ENCODE data around the gene PDE1C.

Gene PDE1C

DNA sequence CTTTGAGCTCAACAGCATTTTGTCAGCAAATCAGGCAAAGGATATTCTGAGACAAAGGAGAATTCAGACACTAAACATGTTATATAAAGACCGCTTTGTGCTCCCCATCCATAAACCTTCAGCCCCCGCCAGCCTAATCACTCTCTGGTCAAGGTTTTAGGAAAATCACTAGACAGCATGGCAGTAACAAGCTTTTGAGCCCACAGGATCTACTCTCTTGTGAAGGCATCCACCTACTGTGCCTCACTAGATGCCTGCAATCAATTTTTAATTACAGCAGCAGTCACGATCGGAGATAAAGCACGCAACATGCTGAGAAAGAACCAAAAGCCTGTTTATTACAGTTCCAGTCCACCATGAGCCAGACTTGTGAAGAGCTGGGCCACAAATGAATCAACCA lies 19.1 kb downstream of the PDE1C start:
- TF ChIP-seq, protein P1, sequence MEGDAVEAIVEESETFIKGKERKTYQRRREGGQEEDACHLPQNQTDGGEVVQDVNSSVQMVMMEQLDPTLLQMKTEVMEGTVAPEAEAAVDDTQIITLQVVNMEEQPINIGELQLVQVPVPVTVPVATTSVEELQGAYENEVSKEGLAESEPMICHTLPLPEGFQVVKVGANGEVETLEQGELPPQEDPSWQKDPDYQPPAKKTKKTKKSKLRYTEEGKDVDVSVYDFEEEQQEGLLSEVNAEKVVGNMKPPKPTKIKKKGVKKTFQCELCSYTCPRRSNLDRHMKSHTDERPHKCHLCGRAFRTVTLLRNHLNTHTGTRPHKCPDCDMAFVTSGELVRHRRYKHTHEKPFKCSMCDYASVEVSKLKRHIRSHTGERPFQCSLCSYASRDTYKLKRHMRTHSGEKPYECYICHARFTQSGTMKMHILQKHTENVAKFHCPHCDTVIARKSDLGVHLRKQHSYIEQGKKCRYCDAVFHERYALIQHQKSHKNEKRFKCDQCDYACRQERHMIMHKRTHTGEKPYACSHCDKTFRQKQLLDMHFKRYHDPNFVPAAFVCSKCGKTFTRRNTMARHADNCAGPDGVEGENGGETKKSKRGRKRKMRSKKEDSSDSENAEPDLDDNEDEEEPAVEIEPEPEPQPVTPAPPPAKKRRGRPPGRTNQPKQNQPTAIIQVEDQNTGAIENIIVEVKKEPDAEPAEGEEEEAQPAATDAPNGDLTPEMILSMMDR (conservative IDR thresholded peaks at IDR 0.05; ENCODE audit: low read length), result no peak
- no peak for TF ChIP-seq EZH2phosphoT487 (IDR thresholded peaks at IDR 0.05; ENCODE audit: borderline replicate concordance)
- Histone ChIP-seq H3K4me3 (ENCODE audit: low read length, poor library complexity, severe bottlenecking) (no peak overlapping the region), H3F3A (ENCODE audit: low read depth) (no peaks in the 10 kb centered on the region), H3K36me3 (ENCODE audit: insufficient read depth, low read length) (no peaks in the 10 kb centered on the region), H3K4me2 (ENCODE audit: low read depth, low read length, poor library complexity, severe bottlenecking) (no peak overlapping the region), H3K27me3 (ENCODE audit: insufficient read depth, low read length, poor library complexity, severe bottlenecking) (no peaks in the 10 kb centered on the region), H2AFZ (ENCODE audit: low read length) (no peak overlapping the region), H3K9me3 (ENCODE audit: insufficient read depth, low read depth, low read length) (no peaks in the 10 kb centered on the region), H3K4me1 (ENCODE audit: insufficient read depth, low read length, poor library complexity, severe bottlenecking) (no peaks in the 10 kb centered on the region), H4K20me1 (ENCODE audit: insufficient read depth, low read length, poor library complexity, severe bottlenecking) (no peaks in the 10 kb centered on the region), H3K9ac (ENCODE audit: low read depth, low read length, poor library complexity, severe bottlenecking) (no peak overlapping the region), H3K79me2 (ENCODE audit: insufficient read depth, low read length) (no peaks in the 10 kb centered on the region), H3K9me2 (replicated peaks; ENCODE audit: low read depth, low read length) (no peaks in the 10 kb centered on the region)

DNA sequence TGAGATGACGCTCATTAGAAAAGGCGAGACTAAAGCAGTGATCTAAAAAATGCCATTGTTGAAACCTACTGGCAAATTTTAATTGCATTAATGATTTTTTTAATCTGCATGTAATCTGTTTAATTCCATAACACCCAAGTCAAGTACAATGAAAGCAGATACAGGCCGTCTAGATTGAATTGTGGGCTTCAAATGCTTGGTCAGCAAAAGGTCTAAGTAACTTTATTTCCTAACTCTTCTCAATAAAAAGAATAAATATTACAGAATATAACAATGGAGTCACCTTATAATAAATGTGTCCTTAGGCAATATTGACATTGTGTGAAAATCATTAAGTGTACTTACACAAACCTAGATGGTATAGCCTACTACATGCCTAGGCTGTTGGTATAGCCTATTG lies 20.6 kb downstream of the PDE1C start:
- no peaks in the 10 kb centered on the region for H3K79me2 ChIP-seq (ENCODE audit: insufficient read depth, low read length)
- H2AFZ ChIP-seq (ENCODE audit: low read length), result no peak overlapping the region
- no peak overlapping the region for H3K4me3 ChIP-seq (ENCODE audit: low read length, poor library complexity, severe bottlenecking)
- no peaks in the 10 kb centered on the region for H3K9me2 ChIP-seq (replicated peaks; ENCODE audit: low read depth, low read length)
- no peaks in the 10 kb centered on the region for H3K9me3 ChIP-seq (ENCODE audit: insufficient read depth, low read depth, low read length)
- H3K27me3 ChIP-seq (ENCODE audit: insufficient read depth, low read length, poor library complexity, severe bottlenecking), result no peaks in the 10 kb centered on the region
- H3K4me1 ChIP-seq (ENCODE audit: insufficient read depth, low read length, poor library complexity, severe bottlenecking), result no peaks in the 10 kb centered on the region
- TF ChIP-seq EZH2phosphoT487 (IDR thresholded peaks at IDR 0.05; ENCODE audit: borderline replicate concordance), result no peak
- TF ChIP-seq, protein P1 (conservative IDR thresholded peaks at IDR 0.05; ENCODE audit: low read length), result no peak
- no peak overlapping the region for H3K4me2 ChIP-seq (ENCODE audit: low read depth, low read length, poor library complexity, severe bottlenecking)
- H3K9ac ChIP-seq (ENCODE audit: low read depth, low read length, poor library complexity, severe bottlenecking), result no peak overlapping the region
- no peaks in the 10 kb centered on the region for H3K36me3 ChIP-seq (ENCODE audit: insufficient read depth, low read length)
- no peaks in the 10 kb centered on the region for H4K20me1 ChIP-seq (ENCODE audit: insufficient read depth, low read length, poor library complexity, severe bottlenecking)
- no peaks in the 10 kb centered on the region for H3F3A ChIP-seq (ENCODE audit: low read depth)

DNA sequence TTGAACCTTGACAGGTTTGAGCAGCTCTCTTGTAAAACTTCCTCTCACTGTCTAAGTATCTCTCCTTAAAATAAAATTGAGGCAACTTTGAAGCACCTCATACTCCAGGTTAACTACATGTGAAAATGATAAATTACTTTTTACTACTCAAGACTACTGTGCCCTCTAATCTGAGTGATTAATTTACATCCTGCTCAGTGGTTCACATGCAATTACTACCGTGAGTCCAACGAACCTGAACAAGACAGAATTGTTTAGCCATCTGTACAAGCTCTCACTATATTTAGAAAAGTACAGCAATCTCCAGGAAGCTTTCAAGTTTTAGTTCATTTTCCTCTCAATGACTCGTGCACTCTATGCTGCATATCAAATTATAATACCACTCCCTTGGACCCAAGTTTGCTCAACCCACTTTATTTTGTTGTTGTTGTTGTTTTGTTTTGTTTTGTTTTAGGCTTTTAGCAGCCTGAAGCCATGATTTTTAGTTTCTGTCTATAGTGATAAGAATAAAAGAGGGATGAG lies 21.2 kb downstream of the PDE1C start:
- Histone ChIP-seq H3K9ac (ENCODE audit: low read depth, low read length, poor library complexity, severe bottlenecking) (no peak overlapping the region), H4K20me1 (ENCODE audit: insufficient read depth, low read length, poor library complexity, severe bottlenecking) (no peaks in the 10 kb centered on the region), H3K9me2 (replicated peaks; ENCODE audit: low read depth, low read length) (no peaks in the 10 kb centered on the region), H3F3A (ENCODE audit: low read depth) (no peaks in the 10 kb centered on the region), H3K4me1 (ENCODE audit: insufficient read depth, low read length, poor library complexity, severe bottlenecking) (no peaks in the 10 kb centered on the region), H3K9me3 (ENCODE audit: insufficient read depth, low read depth, low read length) (no peaks in the 10 kb centered on the region), H2AFZ (ENCODE audit: low read length) (no peak overlapping the region), H3K4me3 (ENCODE audit: low read length, poor library complexity, severe bottlenecking) (no peak overlapping the region), H3K27me3 (ENCODE audit: insufficient read depth, low read length, poor library complexity, severe bottlenecking) (no peaks in the 10 kb centered on the region), H3K4me2 (ENCODE audit: low read depth, low read length, poor library complexity, severe bottlenecking) (no peak overlapping the region), H3K79me2 (ENCODE audit: insufficient read depth, low read length) (no peaks in the 10 kb centered on the region), H3K36me3 (ENCODE audit: insufficient read depth, low read length) (no peaks in the 10 kb centered on the region)
- TF ChIP-seq, protein P1 (conservative IDR thresholded peaks at IDR 0.05; ENCODE audit: low read length), result no peak
- no peak for TF ChIP-seq EZH2phosphoT487 (IDR thresholded peaks at IDR 0.05; ENCODE audit: borderline replicate concordance)
